Natural killer cell (primary cell): ENCODE data around the gene TBC1D24. TPM values are rescaled to one million over a fixed set of nuclear protein-coding genes. Genes with fewer than 3 reads are reported as not detected.
A peak's percentile ranks its signal among the peaks of the same experiment; 100 is the strongest.

Source experiments
- ATAC-seq, 3 donors: fragments of 150-1000 bp in 2 of 3; fragments of 200-7000 bp in 1 of 3; cut with Tn5 transposase; 1 replicate in 1 of 3; 2 replicates in 2 of 3; pipeline ENCODE4 v1.10.0; 2021; ENCODE audit warnings: mild to moderate bottlenecking in 2 of 3, moderate library complexity in 2 of 3
- DNase-seq, 2 donors: peaks; one replicate each; pipeline versions ENCODE4 v3.0.0 to v3.0.0-alpha.2; 2013 to 2021; ENCODE audit warnings: mixed read lengths in 1 of 2
- H3K27ac ChIP-seq: one replicate; pipeline ENCODE4 v1.5.1; 2013; ENCODE audit warnings: mild to moderate bottlenecking, low read length
- H3K27me3 ChIP-seq: one replicate; pipeline ENCODE4 v1.6.1; 2013; ENCODE audit warnings: low read length; ENCODE audit not compliant: control insufficient read depth, insufficient read depth
- H3K36me3 ChIP-seq: one replicate; pipeline ENCODE4 v1.6.1; 2013; ENCODE audit warnings: low read length; ENCODE audit not compliant: control insufficient read depth, insufficient read depth
- H3K4me1 ChIP-seq: one replicate; pipeline ENCODE4 v1.6.1; 2013; ENCODE audit warnings: low read length; ENCODE audit not compliant: control insufficient read depth, insufficient read depth
- H3K4me3 ChIP-seq: one replicate; pipeline ENCODE4 v1.5.1; 2013; ENCODE audit warnings: low read length
- H3K9me3 ChIP-seq: one replicate; pipeline ENCODE4 v1.6.1; 2013; ENCODE audit warnings: low read length; ENCODE audit not compliant: control insufficient read depth, insufficient read depth
- H3K27ac Mint-ChIP-seq, 2 donors: one replicate each; pipeline ENCODE4 v1.8.0; 2022; ENCODE audit warnings: mild to moderate bottlenecking in 2 of 2, mixed read lengths in 2 of 2, moderate library complexity in 1 of 2
- H3K27me3 Mint-ChIP-seq, 2 donors: one replicate each; pipeline ENCODE4 v1.8.0; 2022; ENCODE audit warnings: low read depth in 2 of 2, mixed read lengths in 2 of 2
- H3K36me3 Mint-ChIP-seq: one replicate; pipeline ENCODE4 v1.8.0; 2022; ENCODE audit warnings: mixed read lengths
- H3K4me1 Mint-ChIP-seq, 2 donors: one replicate each; pipeline ENCODE4 v1.8.0; 2022; ENCODE audit warnings: mixed read lengths in 2 of 2
- H3K4me3 Mint-ChIP-seq: one replicate; pipeline ENCODE4 v1.8.0; 2022; ENCODE audit warnings: mild to moderate bottlenecking, moderate library complexity, mixed read lengths
- H3K9me3 Mint-ChIP-seq, 2 donors: one replicate each; pipeline ENCODE4 v1.8.0; 2022; ENCODE audit warnings: mixed read lengths in 2 of 2
- CTCF ChIP-seq: fragments of 200-600 bp; IDR thresholded peaks from one replicate; pipeline ENCODE4 v1.8.0; 2022; ENCODE audit warnings: antibody characterized with exemption
- WGBS: methylation state at CpG from one replicate; pipeline ENCODE4 v1.1.7; 2013; ENCODE audit warnings: missing lambda C conversion rate; ENCODE audit not compliant: insufficient coverage; 5-methylcytosine and 5-hydroxymethylcytosine counted together
- intact Hi-C: fragments of 100-400 bp; cut with micrococcal nuclease; formaldehyde crosslinking; loops from one replicate; pipeline ENCODE4 v1.14.2; 2022
- total RNA-seq, 4 donors: library from RNA; stranded (reverse); fragments of 120-200 nt in 1 of 4; gene quantifications; one replicate each; pipeline versions ENCODE4 v1.2.3 to v1.2.4, GENCODE V29; 2013 to 2022

TBC1D24 gene
- total RNA-seq, 3 donors from 2014 or later (not counting 1 experiment from before 2014, with no cell fraction given): 7.2 to 13.0 (median 10.9) TPM

- Histone ChIP-seq H3K4me3 (no peak overlapping the region), H3K27me3 (peaks cover 9% of the 10 kb centered on the region), H3K4me1 (peaks cover 34% of the 10 kb centered on the region), H3K36me3 (no peaks in the 10 kb centered on the region), H3K27ac (no peak overlapping the region), H3K9me3 (no peaks in the 10 kb centered on the region)
- intact Hi-C loops: no loop called here
- H3K27ac Mint-ChIP-seq: no peak overlapping the region
- DNase-seq: no peak
- peaks cover 6 to 18% of the 10 kb centered on the region in 2 donors for H3K4me1 Mint-ChIP-seq
- no peaks in the 10 kb centered on the region for H3K36me3 Mint-ChIP-seq
- ATAC-seq: no peak
- WGBS: 93% methylated on average over 12 of the region's 12 CpGs
- no peak overlapping the region for H3K4me3 Mint-ChIP-seq
- TF ChIP-seq CTCF: no peak
- H3K27me3 Mint-ChIP-seq: peaks cover 0 to 5% of the 10 kb centered on the region in 2 donors
- no peaks in the 10 kb centered on the region for H3K9me3 Mint-ChIP-seq
Measured at GRCh38 chr16:2464333-2464732, 10.6 kb upstream of the TBC1D24 start.

- no peaks in the 10 kb centered on the region for H3K9me3 Mint-ChIP-seq
- no peak overlapping the region for H3K4me3 ChIP-seq
- no peaks in the 10 kb centered on the region for H3K9me3 ChIP-seq
- intact Hi-C loops: no loop called here
- no peak overlapping the region for H3K4me3 Mint-ChIP-seq
- peaks cover 24% of the 10 kb centered on the region for H3K27me3 ChIP-seq
- 78% methylated on average over 12 of the region's 12 CpGs for WGBS
- ATAC-seq (no peak), DNase-seq (no peak)
- TF ChIP-seq CTCF: no peak
- H3K27me3 Mint-ChIP-seq: peaks cover 12 to 14% of the 10 kb centered on the region in 2 donors
- H3K4me1 ChIP-seq: peaks cover 23% of the 10 kb centered on the region
- no peak overlapping the region for H3K27ac Mint-ChIP-seq
- H3K27ac ChIP-seq: no peak overlapping the region
- no peaks in the 10 kb centered on the region for H3K36me3 Mint-ChIP-seq
- H3K4me1 Mint-ChIP-seq: peaks cover 0 to 17% of the 10 kb centered on the region in 2 donors
- H3K36me3 ChIP-seq: no peaks in the 10 kb centered on the region
Measured at GRCh38 chr16:2465653-2466415, 9.1 kb upstream of the TBC1D24 start.

GRCh38 chr16:2466667-2467527 lies 8.0 kb upstream of the TBC1D24 start:
- no peak overlapping the region for H3K27ac ChIP-seq
- Mint-ChIP-seq H3K27me3 (peaks cover 12 to 14% of the 10 kb centered on the region in 2 donors), H3K36me3 (no peaks in the 10 kb centered on the region), H3K4me3 (no peak overlapping the region), H3K4me1 (peaks cover 0 to 17% of the 10 kb centered on the region in 2 donors), H3K9me3 (no peaks in the 10 kb centered on the region), H3K27ac (no peak overlapping the region)
- H3K27me3 ChIP-seq: peaks cover 25% of the 10 kb centered on the region
- peaks cover 25% of the 10 kb centered on the region for H3K4me1 ChIP-seq
- ATAC-seq (peak in 1 of 3 donors; percentile 5), DNase-seq (no peak)
- no peak for TF ChIP-seq CTCF
- H3K36me3 ChIP-seq: no peaks in the 10 kb centered on the region
- intact Hi-C loops: no loop called here
- no peaks in the 10 kb centered on the region for H3K9me3 ChIP-seq
- no peak overlapping the region for H3K4me3 ChIP-seq
- WGBS: 46% methylated on average over 29 of the region's 29 CpGs
